Osteoblast (primary cell): Measurements from ENCODE around the gene NMNAT2. TPM values are rescaled to one million over a fixed set of nuclear protein-coding genes. Genes with fewer than 3 reads are reported as not detected.

Experiments used
- DNase-seq: peaks from one replicate; pipeline ENCODE4 v3.0.0; 2011; ENCODE audit warnings: low spot score, mixed read lengths; ENCODE audit not compliant: insufficient read length; ENCODE audit errors: missing footprints
- H2AFZ ChIP-seq: 2 replicates; pipeline ENCODE4 v1.6.0; 2011; ENCODE audit warnings: mild to moderate bottlenecking, low read length
- H3K27ac ChIP-seq: 2 replicates; pipeline ENCODE4 v1.5.1; 2011; ENCODE audit warnings: mild to moderate bottlenecking, low read depth, low read length, moderate library complexity
- H3K27me3 ChIP-seq: 2 replicates; pipeline ENCODE4 v1.6.0; 2012; ENCODE audit warnings: mild to moderate bottlenecking, control low read depth, inconsistent platforms, low read length, moderate library complexity; ENCODE audit not compliant: insufficient read depth
- H3K36me3 ChIP-seq: 2 replicates; pipeline ENCODE4 v1.5.1; 2011; ENCODE audit warnings: mild to moderate bottlenecking, low read length, control low read depth, moderate library complexity; ENCODE audit not compliant: insufficient read depth
- H3K4me1 ChIP-seq: 2 replicates; pipeline ENCODE4 v1.5.1; 2011; ENCODE audit warnings: mild to moderate bottlenecking, low read length, control low read depth, moderate library complexity; ENCODE audit not compliant: insufficient read depth
- H3K4me2 ChIP-seq: 2 replicates; pipeline ENCODE4 v1.6.0; 2011; ENCODE audit warnings: mild to moderate bottlenecking, low read length; ENCODE audit not compliant: insufficient read depth
- H3K4me3 ChIP-seq: fragments of 200-600 bp; sonication (generic); 3 replicates; pipeline ENCODE4 v1.5.1; 2012; ENCODE audit warnings: mild to moderate bottlenecking, low read length, inconsistent platforms; ENCODE audit not compliant: insufficient read depth
- H3K79me2 ChIP-seq: 2 replicates; pipeline ENCODE4 v1.6.0; 2012; ENCODE audit warnings: mild to moderate bottlenecking, low read length, control low read depth, inconsistent platforms; ENCODE audit not compliant: insufficient read depth
- H3K9me3 ChIP-seq: 2 replicates; pipeline ENCODE4 v1.5.1; 2011; ENCODE audit warnings: low read depth, low read length, control low read depth
- H4K20me1 ChIP-seq: 2 replicates; pipeline ENCODE4 v1.6.0; 2012; ENCODE audit warnings: mild to moderate bottlenecking, low read length, control low read depth; ENCODE audit not compliant: insufficient read depth
- total RNA-seq: library from RNA; depleted of rRNA; stranded (reverse); fragments of >200 nt; gene quantifications from 2 replicates; pipeline ENCODE4 v1.2.3, GENCODE V29; 2012
- TF ChIP-seq, protein P1 (sequence below): IDR thresholded peaks from 2 replicates; pipeline ENCODE4 v1.5.1; 2011; ENCODE audit warnings: mild to moderate bottlenecking, low read depth, low read length, moderate library complexity; ENCODE audit errors: extremely low read depth

Gene NMNAT2
- total RNA-seq, 1 donor, result 2.5 TPM

DNA sequence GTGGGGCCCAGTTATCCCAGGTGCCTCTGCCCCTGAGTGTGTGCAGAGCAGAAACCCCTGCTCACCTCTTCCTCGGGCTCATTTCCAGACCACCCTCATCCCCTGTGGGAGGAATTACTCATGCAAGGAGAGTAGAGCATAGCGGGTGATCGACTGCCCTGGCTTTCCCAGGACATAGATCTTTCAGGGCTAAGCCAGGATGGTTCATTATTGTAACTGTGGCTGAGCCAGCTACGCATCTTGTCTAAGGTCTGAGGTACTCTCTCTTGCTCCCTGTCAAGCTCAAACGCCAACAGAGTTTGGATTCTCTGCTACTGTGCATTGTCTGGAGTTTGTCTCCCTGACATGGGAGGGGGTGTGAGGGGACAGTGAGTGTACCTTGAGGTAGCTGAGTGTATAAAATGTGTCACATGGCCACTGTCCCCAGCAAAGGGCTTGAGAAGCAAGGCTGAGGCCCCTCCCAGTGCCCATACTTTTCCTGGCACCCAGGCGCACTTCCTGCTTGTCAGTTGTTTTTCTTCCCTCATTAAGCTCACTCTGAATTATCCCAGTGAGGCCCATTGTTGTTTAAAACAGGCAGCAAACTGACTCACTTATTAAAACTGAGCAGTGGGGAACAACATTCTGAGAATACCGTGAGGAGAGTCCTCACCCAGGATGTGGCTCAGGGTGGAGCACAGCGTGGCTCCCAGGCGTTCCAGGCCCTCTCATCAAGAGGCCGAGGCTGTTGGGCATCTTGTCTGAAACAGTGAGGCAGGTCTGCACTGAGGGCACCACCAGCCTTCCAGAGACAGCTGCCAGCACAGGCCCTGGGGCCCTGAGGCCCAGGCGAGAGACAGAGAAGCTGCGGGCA is 139.2 kb downstream of the NMNAT2 start:
- peak; percentile 92 for DNase-seq
- no peaks in the 10 kb centered on the region for H3K27me3 ChIP-seq
- peak overlapping the region; percentile 28 for H3K4me3 ChIP-seq
- H3K4me1 ChIP-seq, result peaks cover 47% of the 10 kb centered on the region
- H3K4me2 ChIP-seq, result peak overlapping the region; percentile 59
- H3K79me2 ChIP-seq, result peaks cover 2% of the 10 kb centered on the region
- peak overlapping the region; percentile 99 for H3K27ac ChIP-seq
- TF ChIP-seq, protein P1, sequence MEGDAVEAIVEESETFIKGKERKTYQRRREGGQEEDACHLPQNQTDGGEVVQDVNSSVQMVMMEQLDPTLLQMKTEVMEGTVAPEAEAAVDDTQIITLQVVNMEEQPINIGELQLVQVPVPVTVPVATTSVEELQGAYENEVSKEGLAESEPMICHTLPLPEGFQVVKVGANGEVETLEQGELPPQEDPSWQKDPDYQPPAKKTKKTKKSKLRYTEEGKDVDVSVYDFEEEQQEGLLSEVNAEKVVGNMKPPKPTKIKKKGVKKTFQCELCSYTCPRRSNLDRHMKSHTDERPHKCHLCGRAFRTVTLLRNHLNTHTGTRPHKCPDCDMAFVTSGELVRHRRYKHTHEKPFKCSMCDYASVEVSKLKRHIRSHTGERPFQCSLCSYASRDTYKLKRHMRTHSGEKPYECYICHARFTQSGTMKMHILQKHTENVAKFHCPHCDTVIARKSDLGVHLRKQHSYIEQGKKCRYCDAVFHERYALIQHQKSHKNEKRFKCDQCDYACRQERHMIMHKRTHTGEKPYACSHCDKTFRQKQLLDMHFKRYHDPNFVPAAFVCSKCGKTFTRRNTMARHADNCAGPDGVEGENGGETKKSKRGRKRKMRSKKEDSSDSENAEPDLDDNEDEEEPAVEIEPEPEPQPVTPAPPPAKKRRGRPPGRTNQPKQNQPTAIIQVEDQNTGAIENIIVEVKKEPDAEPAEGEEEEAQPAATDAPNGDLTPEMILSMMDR, result no peak
- peak overlapping the region; percentile 50 for H2AFZ ChIP-seq
- H3K36me3 ChIP-seq, result no peaks in the 10 kb centered on the region
- no peaks in the 10 kb centered on the region for H3K9me3 ChIP-seq
- H4K20me1 ChIP-seq, result no peaks in the 10 kb centered on the region

DNA sequence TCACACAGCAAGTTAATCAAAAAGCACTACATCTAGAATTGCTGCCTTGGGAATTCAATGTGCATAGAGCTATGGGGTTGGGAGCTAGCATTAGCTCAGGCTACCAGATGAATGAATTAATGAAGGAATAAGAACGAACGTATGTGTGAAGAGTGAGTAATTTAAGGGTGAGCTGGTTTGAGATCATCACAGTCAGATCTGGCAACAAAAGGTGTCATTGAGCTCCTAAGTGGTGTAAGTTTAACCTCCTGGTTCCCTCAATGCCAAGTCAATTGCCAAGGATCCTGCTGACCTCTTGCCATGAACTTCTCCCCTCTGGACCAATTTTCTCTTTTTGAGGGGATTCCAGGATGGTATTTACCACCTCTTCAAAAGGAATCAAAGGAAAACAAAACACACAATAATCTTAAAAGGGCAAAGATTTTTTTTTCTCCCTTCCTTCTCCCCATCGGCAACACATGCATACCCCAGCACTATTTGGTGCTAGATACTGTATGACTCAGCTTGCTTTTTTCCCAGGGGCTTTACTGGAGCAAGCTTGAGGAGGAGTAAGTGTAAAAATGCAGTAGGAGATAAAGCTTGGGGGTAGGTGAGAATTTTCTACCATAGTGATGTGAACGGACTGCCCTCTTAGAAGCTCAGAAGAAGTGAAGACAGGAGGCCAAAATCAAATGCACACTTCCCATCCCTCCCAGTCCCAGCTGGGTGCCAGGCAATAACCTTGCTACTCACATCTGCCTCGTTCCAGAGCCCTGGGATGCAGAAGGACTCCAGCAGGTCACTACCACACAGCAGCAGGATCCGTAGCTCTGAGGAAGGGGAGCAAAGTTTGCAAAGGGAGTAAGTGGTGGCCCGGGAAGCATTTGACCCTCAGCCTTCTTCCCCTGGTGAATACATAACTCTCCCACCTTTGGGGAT is 140.1 kb downstream of the NMNAT2 start:
- Histone ChIP-seq H3K9me3 (no peaks in the 10 kb centered on the region), H4K20me1 (no peaks in the 10 kb centered on the region), H3K4me1 (peaks cover 52% of the 10 kb centered on the region), H3K4me3 (peak overlapping the region; percentile 17), H3K4me2 (peak overlapping the region; percentile 59), H3K27me3 (no peaks in the 10 kb centered on the region), H3K36me3 (no peaks in the 10 kb centered on the region), H3K79me2 (peaks cover 2% of the 10 kb centered on the region), H2AFZ (no peak overlapping the region), H3K27ac (peak overlapping the region; percentile 99)
- TF ChIP-seq, protein P1, result no peak
- peak; percentile 86 for DNase-seq

DNA sequence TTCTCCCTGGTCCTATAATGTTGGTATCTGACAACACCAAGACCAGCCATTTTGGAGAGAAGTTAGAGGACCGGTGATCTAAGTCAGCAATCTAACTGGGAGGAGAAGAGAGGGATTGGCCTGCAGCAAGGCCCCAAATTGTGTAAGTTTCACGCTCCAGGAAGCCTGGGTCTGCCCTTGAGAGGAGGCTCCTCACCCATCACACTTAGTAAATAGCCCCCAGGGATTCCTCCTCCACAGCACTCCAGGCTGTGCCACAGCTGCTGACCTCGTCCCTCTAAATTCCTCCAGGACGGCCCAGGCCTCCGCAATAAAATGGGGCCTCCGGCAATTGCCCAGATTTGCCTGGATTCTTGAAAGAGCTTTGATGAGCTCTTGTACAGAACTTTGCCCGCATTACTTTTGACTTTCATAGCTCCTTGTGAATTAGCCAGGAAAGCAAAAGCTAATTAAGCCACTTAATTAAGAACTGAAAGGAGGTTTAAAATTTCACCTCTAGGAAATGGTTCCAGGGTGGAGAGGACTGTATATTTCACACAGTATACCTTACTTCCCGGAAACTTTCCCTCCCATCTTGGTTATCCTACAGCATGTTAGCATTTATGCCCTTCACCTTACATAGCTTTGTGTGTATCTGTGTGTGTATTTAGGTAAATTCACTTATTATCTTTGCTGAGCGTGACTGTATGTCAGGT is 141.6 kb downstream of the NMNAT2 start:
- no peak overlapping the region for H3K4me3 ChIP-seq
- H4K20me1 ChIP-seq, result no peaks in the 10 kb centered on the region
- H3K4me2 ChIP-seq, result no peak overlapping the region
- no peak overlapping the region for H3K27ac ChIP-seq
- no peaks in the 10 kb centered on the region for H3K36me3 ChIP-seq
- H3K9me3 ChIP-seq, result no peaks in the 10 kb centered on the region
- DNase-seq, result no peak
- no peaks in the 10 kb centered on the region for H3K27me3 ChIP-seq
- peaks cover 2% of the 10 kb centered on the region for H3K79me2 ChIP-seq
- peak overlapping the region; percentile 43 for H2AFZ ChIP-seq
- H3K4me1 ChIP-seq, result peaks cover 61% of the 10 kb centered on the region
- TF ChIP-seq, protein P1, result no peak
